ENCODE data around the gene SCG2.

- TF ChIP-seq CTCF (optimal IDR thresholded peaks at IDR 0.05 in 1 of 3, IDR thresholded peaks at IDR 0.05 in 1 of 3, conservative IDR thresholded peaks at IDR 0.05 in 1 of 3; ENCODE audit: extremely low read depth in 1 of 3, insufficient read depth in 2 of 3, low read length in 3 of 3) (no peak), EZH2 (IDR thresholded peaks at IDR 0.05; ENCODE audit: low read length) (no peak)
Measured at GRCh38 chr2:223619486-223620129, 17.4 kb upstream of the SCG2 start.

Measured in keratinocyte (primary cell).